ENCODE measurements around the gene SNAP91. TPM values are rescaled to one million over a fixed set of nuclear protein-coding genes. Genes with fewer than 3 reads are reported as not detected.

Gene SNAP91
- total RNA-seq, 1 donor, result 0.36 TPM

- no peak overlapping the region for H3K4me3 ChIP-seq (ENCODE audit: low read depth, low read length)
- DNase-seq (ENCODE audit: low read depth), result no peak
- TF ChIP-seq CTCF (IDR thresholded peaks at IDR 0.05; ENCODE audit: insufficient read depth, low read length), result no peak
These were observed 21.0 kb upstream of the SNAP91 start for GRCh38 chr6:83729871-83730270.

- H3K4me3 ChIP-seq (ENCODE audit: low read depth, low read length), result no peak overlapping the region
- no peak for DNase-seq (ENCODE audit: low read depth)
- no peak for TF ChIP-seq CTCF (IDR thresholded peaks at IDR 0.05; ENCODE audit: insufficient read depth, low read length)
These were observed 14.0 kb upstream of the SNAP91 start for GRCh38 chr6:83722876-83723275.

GRCh38 chr6:83717809-83718208 is 8.9 kb upstream of the SNAP91 start:
- no peak for DNase-seq (ENCODE audit: low read depth)
- H3K4me3 ChIP-seq (ENCODE audit: low read depth, low read length), result no peak overlapping the region
- TF ChIP-seq CTCF (IDR thresholded peaks at IDR 0.05; ENCODE audit: insufficient read depth, low read length), result no peak

DNA sequence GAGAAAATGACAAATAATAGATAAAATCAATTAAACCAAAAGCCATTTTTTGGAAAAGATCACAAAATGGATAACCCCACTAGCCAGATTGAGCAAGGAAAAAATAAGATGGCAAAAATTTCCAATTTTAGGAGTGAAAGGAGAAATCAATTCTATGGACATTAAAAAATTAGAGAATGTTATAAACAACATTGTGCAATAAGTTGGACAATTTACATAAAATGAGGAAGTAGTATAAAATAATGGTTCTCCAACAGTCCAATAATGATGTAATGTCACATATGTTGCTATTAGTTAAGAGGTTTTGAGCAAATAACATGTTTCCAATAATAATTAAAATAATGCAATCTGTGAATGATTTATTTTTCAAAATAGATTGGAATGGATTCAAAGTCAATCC is 3.1 kb upstream of the SNAP91 start:
- no peak overlapping the region for H3K4me3 ChIP-seq (ENCODE audit: low read depth, low read length)
- DNase-seq (ENCODE audit: low read depth), result no peak
- no peak for TF ChIP-seq CTCF (IDR thresholded peaks at IDR 0.05; ENCODE audit: insufficient read depth, low read length)

DNA sequence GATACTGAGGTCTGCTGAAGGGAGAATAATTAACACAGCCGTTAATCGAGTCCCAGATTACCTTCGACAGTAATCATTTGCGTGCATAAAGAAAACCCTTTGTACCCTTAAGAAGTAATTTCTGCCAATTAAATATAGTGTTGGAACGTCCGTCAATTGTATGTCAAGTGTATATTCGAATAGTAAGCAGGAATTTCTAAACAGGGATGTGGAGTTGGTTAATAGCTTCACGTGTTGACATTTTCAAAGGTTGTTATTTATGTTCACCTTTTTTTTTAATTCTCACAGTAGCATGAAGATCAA is 798 bp upstream of the SNAP91 start:
- H3K4me3 ChIP-seq (ENCODE audit: low read depth, low read length), result no peak overlapping the region
- no peak for DNase-seq (ENCODE audit: low read depth)
- TF ChIP-seq CTCF (IDR thresholded peaks at IDR 0.05; ENCODE audit: insufficient read depth, low read length), result no peak

- H3K4me3 ChIP-seq (ENCODE audit: low read depth, low read length), result peak overlapping the region; percentile 49
- TF ChIP-seq CTCF (IDR thresholded peaks at IDR 0.05; ENCODE audit: insufficient read depth, low read length), result no peak
- peak; percentile 2 for DNase-seq (ENCODE audit: low read depth)
These were observed 343 bp downstream of the SNAP91 start for GRCh38 chr6:83708546-83708969.

DNA sequence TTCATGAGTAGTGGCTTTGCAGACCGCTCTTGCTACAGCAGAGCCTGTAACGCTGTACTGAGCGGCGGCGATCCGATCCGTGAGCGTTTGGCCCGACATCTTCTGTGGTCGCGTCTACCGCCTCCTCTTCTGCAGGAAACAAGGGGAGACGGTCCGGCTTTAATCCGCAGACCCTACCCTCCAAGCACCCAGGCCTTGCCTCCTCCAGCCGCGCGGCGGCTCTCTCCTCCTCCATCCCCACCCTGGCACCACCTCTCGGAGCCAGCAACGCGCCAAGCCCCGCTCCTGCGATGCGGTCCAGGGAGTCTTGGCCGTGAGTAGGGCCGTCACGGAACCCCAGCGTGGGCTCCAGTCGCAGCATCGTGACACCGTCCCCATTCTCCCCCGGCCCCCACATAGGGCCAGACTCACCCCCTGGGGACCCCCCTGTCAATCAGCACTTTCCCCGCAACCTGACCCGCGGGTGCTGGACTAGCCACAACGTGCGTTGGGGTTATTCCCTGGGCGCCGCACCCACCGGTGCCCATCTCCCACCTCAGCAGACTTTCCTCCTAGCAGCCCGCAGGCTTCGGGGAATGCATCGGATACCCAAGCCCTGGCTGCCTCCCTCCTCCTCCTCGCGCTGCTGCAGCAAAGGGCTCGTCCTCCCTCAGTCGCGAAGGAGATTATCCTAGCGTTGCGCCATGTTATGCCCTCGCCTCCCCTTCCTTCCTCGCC is 914 bp downstream of the SNAP91 start:
- no peak for DNase-seq (ENCODE audit: low read depth)
- peak overlapping the region; percentile 49 for H3K4me3 ChIP-seq (ENCODE audit: low read depth, low read length)
- no peak for TF ChIP-seq CTCF (IDR thresholded peaks at IDR 0.05; ENCODE audit: insufficient read depth, low read length)
